Sigmoid colon (tissue), 7 donors: Measurements from ENCODE around the gene CDK14. TPM values are rescaled to one million over a fixed set of nuclear protein-coding genes. Genes with fewer than 3 reads are reported as not detected.

Experiments used
- DNase-seq: peaks from one replicate; pipeline ENCODE4 v3.0.0-alpha.2; 2019
- H3K27ac ChIP-seq, 4 donors: fragments of 200-600 bp; sonication (generic); one replicate each; pipeline ENCODE4 v1.5.1; 2016 to 2019; ENCODE audit warnings: mild to moderate bottlenecking in 1 of 4
- H3K27me3 ChIP-seq, 3 donors: fragments of 200-600 bp; sonication (generic); one replicate each; pipeline ENCODE4 v1.5.1; 2019; ENCODE audit warnings: mild to moderate bottlenecking in 1 of 3
- H3K36me3 ChIP-seq, 4 donors: fragments of 200-600 bp; sonication (generic); one replicate each; pipeline ENCODE4 v1.5.1; 2016 to 2019
- H3K4me1 ChIP-seq, 4 donors: fragments of 200-600 bp; sonication (generic); one replicate each; pipeline ENCODE4 v1.5.1; 2017 to 2019
- H3K4me3 ChIP-seq, 4 donors: fragments of 200-600 bp; sonication (generic); one replicate each; pipeline ENCODE4 v1.5.1; 2017 to 2019; ENCODE audit warnings: mild to moderate bottlenecking in 2 of 4, moderate library complexity in 1 of 4
- H3K9me3 ChIP-seq, 4 donors: fragments of 200-600 bp in 3 of 4; sonication (generic) in 3 of 4; one replicate each; pipeline versions ENCODE4 v1.5.1 to v1.6.1; 2013 to 2019
- CTCF ChIP-seq, 4 experiments: fragments of 450-650 bp in 3 of 4; fragments of 200-600 bp in 1 of 4; IDR thresholded peaks; one replicate each; pipeline ENCODE4 v1.5.1; 2016 to 2019; ENCODE audit warnings: antibody characterized with exemption in 4 of 4, mild to moderate bottlenecking in 3 of 4, moderate library complexity in 2 of 4
- EP300 ChIP-seq, 4 donors: sonication (generic); formaldehyde crosslinking; IDR thresholded peaks; one replicate each; pipeline ENCODE4 v1.6.1; 2017; ENCODE audit warnings: antibody characterized with exemption in 4 of 4
- POLR2A ChIP-seq, 2 donors: fragments of 450-650 bp; IDR thresholded peaks; one replicate each; pipeline ENCODE4 v1.6.1; 2016; ENCODE audit warnings: antibody characterized with exemption in 2 of 2, mild to moderate bottlenecking in 2 of 2, moderate library complexity in 2 of 2
- POLR2AphosphoS5 ChIP-seq, 4 donors: sonication (generic); formaldehyde crosslinking; IDR thresholded peaks; one replicate each; pipeline ENCODE4 v1.6.1; 2017; ENCODE audit warnings: antibody characterized with exemption in 4 of 4
- WGBS, 2 donors: extraction: QIAGEN DNeasy Blood & Tissue Kit; methylation state at CpG; one replicate each; pipeline ENCODE4 v1.1.7; 2013; 5-methylcytosine and 5-hydroxymethylcytosine counted together
- intact Hi-C: fragments of 100-400 bp; cut with DNase I; formaldehyde crosslinking; loops from one replicate; pipeline ENCODE4 v1.15.1; 2023
- polyA plus RNA-seq, 3 donors: library from polyadenylated mRNA; stranded (reverse); fragments of 200-250 nt; gene quantifications; one replicate each; pipeline ENCODE4 v1.2.3, GENCODE V29; 2013
- total RNA-seq, 4 donors: library from RNA; depleted of rRNA; stranded (reverse); fragments of >200 nt; gene quantifications; one replicate each; pipeline ENCODE4 v1.1.0, GENCODE V29; 2016
- donor health status: healthy with polysubstance abuse.
- donor health status: Bipolar disorder and iron deficiency.
- donor health status: healthy.

The CDK14 gene
- total and polyA plus RNA-seq, 7 donors, result 0.92 to 19.3 (median 11.1) TPM

- no peak for DNase-seq
- H3K27ac ChIP-seq, result no peak overlapping the region
- H3K4me3 ChIP-seq, result no peak overlapping the region
- H3K36me3 ChIP-seq, result no peaks in the 10 kb centered on the region
- intact Hi-C loops, result no loop called here
- WGBS, 2 donors, result 82 to 86% methylated on average over 6 of the region's 6 CpGs
- H3K9me3 ChIP-seq, result no peaks in the 10 kb centered on the region
- no peaks in the 10 kb centered on the region for H3K4me1 ChIP-seq
- H3K27me3 ChIP-seq, result no peaks in the 10 kb centered on the region
- TF ChIP-seq CTCF (IDR thresholded peaks at IDR 0.05), result no peak
These were observed 336.1 kb downstream of the CDK14 start for GRCh38 chr7:90931986-90932916.

- H3K4me3 ChIP-seq, result no peak overlapping the region
- no peaks in the 10 kb centered on the region for H3K36me3 ChIP-seq
- TF ChIP-seq EP300 (IDR thresholded peaks at IDR 0.05), result no peak
- no peak for TF ChIP-seq POLR2A (IDR thresholded peaks at IDR 0.05)
- TF ChIP-seq CTCF (IDR thresholded peaks at IDR 0.05), result no peak
- TF ChIP-seq POLR2AphosphoS5 (IDR thresholded peaks at IDR 0.05), result no peak
- no peaks in the 10 kb centered on the region for H3K27me3 ChIP-seq
- DNase-seq, result no peak
- intact Hi-C loops, result no loop called here
- H3K4me1 ChIP-seq, result no peaks in the 10 kb centered on the region
- WGBS, 2 donors, result 93 to 95% methylated on average over 3 of the region's 3 CpGs
- no peaks in the 10 kb centered on the region for H3K9me3 ChIP-seq
- no peak overlapping the region for H3K27ac ChIP-seq
These were observed 336.9 kb downstream of the CDK14 start for GRCh38 chr7:90933041-90933440.

DNA sequence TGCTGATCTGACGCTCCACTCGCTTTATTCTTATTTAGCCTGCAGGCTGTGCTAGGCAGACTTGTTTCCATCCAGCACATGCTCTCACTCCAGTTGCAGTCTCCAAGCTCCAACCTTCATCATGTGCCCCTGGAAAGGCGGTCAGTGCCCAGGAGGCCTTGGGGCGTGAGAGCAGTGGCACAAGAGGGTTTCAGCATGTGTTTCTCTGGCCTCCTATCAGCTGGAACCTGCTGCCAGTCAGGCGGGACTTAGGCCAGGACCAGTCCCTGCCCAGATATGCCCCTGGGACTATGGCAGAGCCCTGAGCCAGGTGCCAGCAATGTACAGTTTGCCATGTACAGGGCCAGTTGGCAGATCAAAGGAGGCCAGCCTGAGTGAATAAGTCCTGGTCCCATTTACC, 337.9 kb downstream of the CDK14 start:
- Histone ChIP-seq H3K27ac (no peak overlapping the region), H3K36me3 (no peaks in the 10 kb centered on the region), H3K9me3 (no peaks in the 10 kb centered on the region), H3K4me1 (no peaks in the 10 kb centered on the region), H3K27me3 (no peaks in the 10 kb centered on the region), H3K4me3 (no peak overlapping the region)
- TF ChIP-seq CTCF (IDR thresholded peaks at IDR 0.05) (no peak), POLR2A (IDR thresholded peaks at IDR 0.05) (no peak), EP300 (IDR thresholded peaks at IDR 0.05) (no peak), POLR2AphosphoS5 (IDR thresholded peaks at IDR 0.05) (no peak)
- 94 to 96% methylated on average over 5 of the region's 5 CpGs for WGBS, 2 donors
- intact Hi-C loops, result no loop called here
- no peak for DNase-seq

- DNase-seq, result no peak
- no peak overlapping the region for H3K4me3 ChIP-seq
- no peak overlapping the region for H3K27ac ChIP-seq
- H3K27me3 ChIP-seq, result no peaks in the 10 kb centered on the region
- no peaks in the 10 kb centered on the region for H3K4me1 ChIP-seq
- TF ChIP-seq POLR2A (IDR thresholded peaks at IDR 0.05) (no peak), EP300 (IDR thresholded peaks at IDR 0.05) (no peak), CTCF (IDR thresholded peaks at IDR 0.05) (no peak), POLR2AphosphoS5 (IDR thresholded peaks at IDR 0.05) (no peak)
- intact Hi-C loops, result no loop called here
- no peaks in the 10 kb centered on the region for H3K9me3 ChIP-seq
- H3K36me3 ChIP-seq, result no peaks in the 10 kb centered on the region
These were observed 342.2 kb downstream of the CDK14 start for GRCh38 chr7:90938371-90938770.

GRCh38 chr7:90939666-90940065, 343.5 kb downstream of the CDK14 start:
- Histone ChIP-seq H3K27ac (no peak overlapping the region), H3K4me3 (no peak overlapping the region), H3K9me3 (no peaks in the 10 kb centered on the region), H3K4me1 (no peaks in the 10 kb centered on the region), H3K27me3 (no peaks in the 10 kb centered on the region), H3K36me3 (no peaks in the 10 kb centered on the region)
- DNase-seq, result no peak
- TF ChIP-seq POLR2AphosphoS5 (IDR thresholded peaks at IDR 0.05) (no peak), POLR2A (IDR thresholded peaks at IDR 0.05) (no peak), EP300 (IDR thresholded peaks at IDR 0.05) (no peak), CTCF (IDR thresholded peaks at IDR 0.05) (no peak)
- 94% methylated on average over 3 of the region's 3 CpGs for WGBS, 2 donors
- intact Hi-C loops, result no loop called here
